Stomach (tissue), 9 donors: ENCODE results near the gene FFAR1. TPM values are rescaled to one million over a fixed set of nuclear protein-coding genes. Genes with fewer than 3 reads are reported as not detected.
"Not testable (repeated sequence)": the region's sequence is repeated elsewhere in the genome, so short reads cannot be mapped to it uniquely, and the experiment has no call there.

ENCODE experiments used
- DNase-seq, 2 donors: peaks; one replicate each; pipeline versions ENCODE4 v3.0.0 to v3.0.0-alpha.2; 2013 to 2019
- H3K27ac ChIP-seq, 5 donors: fragments of 200-600 bp in 4 of 5; sonication (generic) in 4 of 5; one replicate each; pipeline ENCODE4 v1.5.1; 2013 to 2019; ENCODE audit warnings: mild to moderate bottlenecking in 1 of 5, moderate library complexity in 1 of 5
- H3K27me3 ChIP-seq, 3 donors: fragments of 200-600 bp; sonication (generic); one replicate each; pipeline ENCODE4 v1.5.1; 2017 to 2019; ENCODE audit warnings: mixed run types in 1 of 3
- H3K36me3 ChIP-seq, 4 donors: fragments of 200-600 bp; sonication (generic); 1 replicate in 3 of 4; 2 replicates in 1 of 4; pipeline ENCODE4 v1.5.1; 2016 to 2019
- H3K4me1 ChIP-seq, 4 donors: fragments of 200-600 bp; sonication (generic); one replicate each; pipeline ENCODE4 v1.5.1; 2016 to 2019
- H3K4me3 ChIP-seq, 4 donors: fragments of 200-600 bp; sonication (generic) in 3 of 4; one replicate each; pipeline ENCODE4 v1.5.1; 2016 to 2019; ENCODE audit warnings: mild to moderate bottlenecking in 1 of 4
- H3K9me3 ChIP-seq, 4 donors: fragments of 200-600 bp; sonication (generic); one replicate each; pipeline ENCODE4 v1.5.1; 2016 to 2019
- CTCF ChIP-seq, 7 experiments: fragments of 450-650 bp in 4 of 7; fragments of 200-600 bp in 3 of 7; sonication (generic) in 3 of 7; IDR thresholded peaks; one replicate each; pipeline ENCODE4 v1.5.1; 2016 to 2019; ENCODE audit warnings: antibody characterized with exemption in 7 of 7, control low read depth in 2 of 7, mild to moderate bottlenecking in 1 of 7
- EP300 ChIP-seq: sonication (generic); formaldehyde crosslinking; IDR thresholded peaks from one replicate; pipeline ENCODE4 v1.6.1; 2017; ENCODE audit warnings: antibody characterized with exemption
- POLR2A ChIP-seq, 4 donors: fragments of 450-650 bp; IDR thresholded peaks; one replicate each; pipeline ENCODE4 v1.6.1; 2016; ENCODE audit warnings: antibody characterized with exemption in 4 of 4, control low read depth in 2 of 4, mild to moderate bottlenecking in 1 of 4, moderate library complexity in 1 of 4
- POLR2AphosphoS5 ChIP-seq, 3 donors: sonication (generic); formaldehyde crosslinking; IDR thresholded peaks; one replicate each; pipeline ENCODE4 v1.6.1; 2016; ENCODE audit warnings: antibody characterized with exemption in 3 of 3
- WGBS, 5 donors: extraction: QIAGEN DNeasy Blood & Tissue Kit in 3 of 5; methylation state at CpG; one replicate each; pipeline versions ENCODE4 v1.1.5 to v1.1.7; 2013 to 2018; 5-methylcytosine and 5-hydroxymethylcytosine counted together
- intact Hi-C: fragments of 100-400 bp; cut with DNase I; formaldehyde crosslinking; loops from one replicate; pipeline ENCODE4 v1.15.1; 2023; ENCODE audit warnings: low total_unique reads
- polyA plus RNA-seq, 3 donors: library from polyadenylated mRNA; stranded (reverse); fragments of 200-250 nt; gene quantifications; one replicate each; pipeline ENCODE4 v1.2.3, GENCODE V29; 2013
- total RNA-seq, 5 donors: library from RNA; depleted of rRNA; stranded (reverse); fragments of >200 nt; gene quantifications; one replicate each; pipeline versions ENCODE4 v1.1.0 to v1.2.3, GENCODE V29; 2014 to 2016
- donor health status: healthy with polysubstance abuse.
- donor health status: Bipolar disorder and iron deficiency.
- donor health status: healthy.

Gene FFAR1
- total and polyA plus RNA-seq, 8 donors = 0.18 TPM; not detected in 7

- Histone ChIP-seq H3K27me3 (no peaks in the 10 kb centered on the region), H3K4me1 (no peaks in the 10 kb centered on the region)
- WGBS, 5 donors = 45 to 70% (median 58%) methylated on average over 1 of the region's 1 CpG; no CpG with 5 or more reads in 1 of the 5 donors
Observed at GRCh38 chr19:35368378-35368777, 20.7 kb downstream of the FFAR1 start.

GRCh38 chr19:35369522-35369921, 21.8 kb downstream of the FFAR1 start:
- Histone ChIP-seq H3K36me3 (no peaks in the 10 kb centered on the region), H3K4me1 (no peaks in the 10 kb centered on the region), H3K4me3 (no peak overlapping the region), H3K27ac (no peak overlapping the region), H3K27me3 (no peaks in the 10 kb centered on the region), H3K9me3 (no peaks in the 10 kb centered on the region)
- TF ChIP-seq EP300 (no peak), POLR2A (IDR thresholded peaks at IDR 0.05) (no peak), CTCF (IDR thresholded peaks at IDR 0.05) (no peak), POLR2AphosphoS5 (IDR thresholded peaks at IDR 0.05) (no peak)
- no peak for DNase-seq
- intact Hi-C loops = no loop called here

More at GRCh38 chr19:35368378-35368777, 20.7 kb downstream of the FFAR1 start:
- H3K27ac ChIP-seq = no peak overlapping the region
- no peak for TF ChIP-seq POLR2A (IDR thresholded peaks at IDR 0.05)
- TF ChIP-seq CTCF (IDR thresholded peaks at IDR 0.05) = no peak
- no peak for TF ChIP-seq EP300
- no peak for TF ChIP-seq POLR2AphosphoS5 (IDR thresholded peaks at IDR 0.05)
- no peak for DNase-seq
- intact Hi-C loops = no loop called here
- H3K4me3 ChIP-seq = no peak overlapping the region
- no peaks in the 10 kb centered on the region for H3K9me3 ChIP-seq
- no peaks in the 10 kb centered on the region for H3K36me3 ChIP-seq

- H3K27ac ChIP-seq = no peak within 1 kb of the TSS
- H3K9me3 ChIP-seq = no peaks in the 10 kb centered on the region
- no peaks in the 10 kb centered on the region for H3K36me3 ChIP-seq
- WGBS, 5 donors = 64 to 89% (median 83%) methylated on average over 7 to 8 of the region's 8 CpGs; no CpG with 5 or more reads in 1 of the 5 donors
- no peaks in the 10 kb centered on the region for H3K27me3 ChIP-seq
- no peak within 1 kb of the TSS for H3K4me3 ChIP-seq
- no peak for DNase-seq
- TF ChIP-seq EP300 (no peak), CTCF (IDR thresholded peaks at IDR 0.05) (no peak), POLR2AphosphoS5 (IDR thresholded peaks at IDR 0.05) (no peak), POLR2A (IDR thresholded peaks at IDR 0.05) (no peak)
- intact Hi-C loops = no loop called here
- no peaks in the 10 kb centered on the region for H3K4me1 ChIP-seq
Observed at GRCh38 chr19:35370722-35371121, 23.0 kb downstream of the FFAR1 start, which contains the start of gene GPR42. TSS of gene GPR42 (plus strand) at chr19:35371068. CDS start at chr19:35371360, 292 bp downstream.

- Histone ChIP-seq H3K4me3 (no peak overlapping the region), H3K4me1 (no peaks in the 10 kb centered on the region), H3K27ac (no peak overlapping the region), H3K36me3 (no peaks in the 10 kb centered on the region), H3K9me3 (no peaks in the 10 kb centered on the region), H3K27me3 (no peaks in the 10 kb centered on the region)
- no peak for DNase-seq
- intact Hi-C loops = no loop called here
- TF ChIP-seq POLR2AphosphoS5 (IDR thresholded peaks at IDR 0.05) (no peak), CTCF (IDR thresholded peaks at IDR 0.05) (no peak), EP300 (no peak), POLR2A (IDR thresholded peaks at IDR 0.05) (no peak)
- 81 to 92% (median 88%) methylated on average over 7 of the region's 7 CpGs for WGBS, 5 donors
Observed at GRCh38 chr19:35373492-35373891, 25.8 kb downstream of the FFAR1 start.

GRCh38 chr19:35374031-35374430, 26.3 kb downstream of the FFAR1 start:
- H3K4me3 ChIP-seq, intact Hi-C loops: not testable (repeated sequence)

More at GRCh38 chr19:35374031-35374430, 26.3 kb downstream of the FFAR1 start:
- not testable (repeated sequence) for H3K27me3 ChIP-seq, H3K9me3 ChIP-seq, H3K4me1 ChIP-seq, H3K27ac ChIP-seq, H3K36me3 ChIP-seq, DNase-seq
